NCI-H146 (cell line): Measurements from ENCODE around the gene EMC1.
"Not testable (repeated sequence)": the region's sequence is repeated elsewhere in the genome, so short reads cannot be mapped to it uniquely, and the experiment has no call there.

Experiments used
- DNase-seq: peaks from one replicate; lab custom pipeline; 2025; lab: John Stamatoyannopoulos, UW

EMC1 gene

DNA sequence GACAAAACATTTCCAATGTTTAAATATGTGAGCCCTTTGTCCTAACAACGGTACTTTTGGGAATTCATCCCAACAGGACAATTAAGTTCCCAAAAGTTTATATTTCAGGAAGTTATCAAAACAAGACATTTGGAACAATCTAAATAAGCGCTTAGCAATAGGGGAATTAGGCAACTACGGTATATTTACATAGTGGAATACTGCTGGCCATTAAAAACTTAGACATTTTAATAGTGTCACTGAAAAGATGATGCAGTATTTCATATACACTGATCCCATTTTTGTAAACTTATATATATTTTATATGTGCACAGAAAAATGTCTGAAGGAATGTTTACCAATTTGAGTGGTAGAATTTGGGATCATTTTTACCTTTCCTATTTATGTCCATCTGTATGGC, 62.1 kb downstream of the EMC1 start:
- no peak for DNase-seq

DNA sequence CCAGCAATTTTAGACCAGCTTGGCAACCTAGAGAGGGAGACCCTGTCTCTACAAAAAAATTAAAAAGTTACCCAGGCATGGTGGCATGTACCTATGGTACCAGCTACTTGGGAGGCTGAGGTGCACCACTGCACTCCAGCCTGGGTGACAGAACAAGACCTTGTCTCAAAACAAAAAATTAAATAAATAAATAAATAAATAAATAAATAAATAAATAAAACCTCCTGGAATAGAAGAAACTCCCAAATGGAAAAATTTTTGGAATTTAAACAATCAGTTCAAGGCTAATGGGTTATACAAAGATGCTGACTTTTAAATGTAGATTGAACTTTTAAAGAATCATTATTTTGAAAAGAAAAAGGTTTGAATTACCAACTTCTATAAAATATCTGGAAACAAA, 63.5 kb downstream of the EMC1 start:
- DNase-seq = no peak

DNA sequence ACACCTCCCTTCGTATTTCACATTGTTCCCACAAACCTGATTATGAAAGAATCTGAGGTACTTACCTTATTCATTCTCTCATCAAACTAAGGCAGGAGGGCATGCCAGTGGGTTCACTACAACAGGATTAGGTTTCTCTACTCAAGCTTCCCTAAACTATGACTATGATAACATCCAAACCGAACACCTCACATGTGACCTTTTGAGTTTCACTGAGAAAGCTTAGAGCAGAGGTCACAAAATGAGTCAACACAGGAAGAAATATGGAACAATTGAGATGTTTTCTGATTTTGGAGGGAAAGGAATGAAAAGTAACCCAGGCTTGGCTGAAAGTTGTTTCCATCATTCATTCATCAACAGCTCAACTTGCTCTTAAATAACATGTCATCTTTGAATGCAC, 65.3 kb downstream of the EMC1 start:
- DNase-seq = no peak

DNA sequence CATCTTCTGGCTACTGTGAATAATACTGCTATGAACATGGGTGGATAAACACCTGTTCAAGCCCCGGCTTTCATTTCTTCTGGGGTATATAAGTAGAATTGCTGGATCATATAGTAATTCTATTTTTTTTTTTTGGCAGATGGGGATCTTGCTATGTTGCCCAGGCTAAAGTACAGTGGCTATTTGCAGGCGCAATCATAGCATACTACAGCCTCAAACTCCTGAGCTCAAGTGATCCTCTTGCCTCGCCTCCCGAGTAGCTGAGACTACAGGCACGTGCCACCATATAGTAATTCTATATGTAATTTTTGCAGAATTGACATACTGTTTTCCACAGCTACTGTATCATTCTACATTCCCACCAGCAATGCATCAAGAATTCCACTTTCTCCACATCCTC, 69.1 kb downstream of the EMC1 start:
- DNase-seq = no peak

DNA sequence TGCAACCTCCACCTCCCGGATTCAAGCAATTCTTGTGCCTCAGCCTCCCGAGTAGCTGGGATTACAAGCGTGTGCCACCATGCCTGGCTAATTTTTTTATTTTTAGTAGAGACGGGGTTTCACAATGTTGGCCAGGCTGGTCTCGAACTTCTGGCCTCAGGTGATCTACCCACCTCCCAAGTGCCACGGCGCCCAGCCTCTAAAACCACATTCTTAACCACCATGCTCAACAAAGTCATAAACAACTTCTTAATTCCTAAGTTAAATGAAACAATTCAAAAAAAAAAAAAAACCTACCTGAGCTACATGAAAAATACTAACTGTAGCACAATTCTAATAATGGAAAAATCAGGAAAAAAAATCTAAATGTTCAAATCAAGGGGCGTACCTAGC, 71.1 kb downstream of the EMC1 start:
- DNase-seq = not testable (repeated sequence)

DNA sequence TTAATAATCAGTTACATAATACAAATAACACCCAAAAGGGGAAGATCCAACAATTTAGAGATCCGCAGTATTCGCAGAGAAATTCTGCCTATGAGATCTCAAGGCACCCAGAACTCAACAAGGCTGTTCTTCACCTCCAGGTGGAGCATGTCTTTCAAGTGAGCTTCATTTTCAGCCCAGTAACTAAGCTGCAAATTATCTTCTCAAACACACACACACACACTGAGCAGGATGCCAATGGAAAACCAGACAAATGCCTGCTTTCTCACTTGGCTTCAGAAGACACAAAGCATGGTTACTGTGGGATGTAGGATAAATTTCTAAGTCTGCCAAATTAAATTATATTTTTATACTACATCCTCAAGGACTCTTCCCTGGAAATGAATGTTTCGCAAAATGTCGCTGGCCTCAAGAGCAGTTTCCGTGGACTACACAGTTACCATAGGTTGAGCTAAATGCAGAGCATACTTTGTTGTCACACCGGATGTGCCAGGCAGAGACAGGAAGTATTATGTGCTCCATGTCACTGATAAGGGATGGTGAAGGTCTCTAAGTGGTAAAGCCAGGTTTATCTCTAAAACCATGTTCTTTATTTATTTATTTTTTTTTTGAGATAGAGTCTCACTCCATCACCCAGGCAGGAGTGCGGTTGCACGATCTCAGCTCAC, 71.6 kb downstream of the EMC1 start:
- no peak for DNase-seq

DNA sequence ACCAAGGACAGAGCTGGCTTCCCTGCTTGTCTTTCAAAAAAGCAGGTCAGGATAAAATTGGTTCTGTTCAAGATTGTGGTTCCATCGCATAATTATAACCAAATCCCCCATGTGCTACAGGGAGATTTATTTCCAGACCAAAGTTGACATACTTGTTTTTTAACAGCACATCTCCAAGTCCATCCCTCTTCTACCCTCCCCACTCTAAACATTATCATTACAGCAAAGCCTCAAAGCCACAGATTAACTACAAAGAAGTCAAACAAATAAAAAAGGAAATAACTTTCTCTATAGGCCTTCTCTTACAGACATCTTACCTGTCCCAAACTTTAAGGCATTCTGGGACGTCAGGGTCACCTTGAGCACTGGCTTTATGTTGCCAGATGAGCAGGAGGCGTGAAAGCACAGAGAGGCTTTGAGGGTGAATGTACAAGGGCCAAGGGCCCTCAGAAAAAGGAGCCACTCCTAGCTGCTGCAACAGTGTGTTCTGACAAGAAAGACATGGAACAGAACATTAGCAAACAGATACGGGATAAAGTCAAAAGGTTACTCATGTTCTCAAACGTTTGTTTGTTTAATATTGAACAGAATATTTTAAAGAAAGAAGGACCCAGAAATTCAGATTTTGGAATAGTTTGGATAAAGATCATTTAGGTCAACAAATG, 72.5 kb downstream of the EMC1 start:
- no peak for DNase-seq

DNA sequence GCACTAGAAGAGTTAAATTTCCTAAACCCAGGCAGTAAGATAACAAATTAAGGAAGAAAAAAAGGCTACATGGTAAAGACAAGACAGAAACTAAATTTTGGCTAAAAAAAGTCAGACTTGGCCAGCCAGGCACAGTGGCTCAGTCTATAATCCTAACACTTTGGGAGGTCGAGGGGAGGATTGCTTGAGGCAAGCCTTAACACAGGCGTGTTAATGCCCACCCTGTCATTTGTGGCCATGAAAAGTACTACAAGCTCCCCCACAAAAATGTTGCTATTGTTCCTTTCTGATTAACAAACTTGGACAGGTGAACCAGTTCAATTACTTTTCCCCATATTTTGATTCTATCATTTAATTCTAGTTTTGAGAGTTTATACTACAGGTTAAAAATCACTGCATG, 73.5 kb downstream of the EMC1 start:
- DNase-seq = no peak

DNA sequence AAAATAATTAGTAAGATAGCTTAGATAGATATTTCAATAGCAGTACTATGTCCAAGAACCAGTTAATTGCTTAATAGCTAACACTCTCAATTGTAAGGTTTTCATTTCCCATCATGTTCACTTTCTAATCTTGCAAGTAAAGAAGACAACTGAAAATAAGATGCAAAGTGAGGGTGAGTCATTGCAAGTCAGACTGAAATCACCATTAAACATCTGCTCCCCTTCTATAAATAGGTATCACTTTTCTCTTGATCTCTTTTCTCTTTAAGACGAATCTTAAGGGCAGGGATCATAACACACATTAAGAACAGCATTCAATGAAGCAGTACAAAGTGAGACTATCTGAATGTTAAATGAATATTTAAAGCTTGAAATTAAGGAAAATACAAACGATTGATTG, 81.7 kb downstream of the EMC1 start:
- no peak for DNase-seq

DNA sequence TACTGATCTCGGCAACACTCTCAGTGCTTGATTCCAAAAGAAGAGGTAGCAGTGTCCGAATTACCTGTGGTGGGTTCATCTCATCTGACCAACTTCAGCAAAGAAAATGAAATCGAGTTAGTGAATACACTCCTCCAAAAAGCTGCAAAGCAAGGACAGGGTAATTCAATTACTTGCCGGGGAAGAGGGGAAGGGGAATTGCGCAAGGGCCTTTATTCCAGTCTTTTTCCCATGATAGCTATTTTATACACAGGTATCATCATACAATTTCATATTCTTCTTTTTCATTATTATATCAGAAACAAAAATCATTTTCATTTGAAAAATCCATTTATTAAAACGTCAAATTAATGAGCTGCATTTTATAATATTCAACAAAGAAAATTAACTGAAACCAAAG, 84.2 kb downstream of the EMC1 start:
- DNase-seq = no peak

DNA sequence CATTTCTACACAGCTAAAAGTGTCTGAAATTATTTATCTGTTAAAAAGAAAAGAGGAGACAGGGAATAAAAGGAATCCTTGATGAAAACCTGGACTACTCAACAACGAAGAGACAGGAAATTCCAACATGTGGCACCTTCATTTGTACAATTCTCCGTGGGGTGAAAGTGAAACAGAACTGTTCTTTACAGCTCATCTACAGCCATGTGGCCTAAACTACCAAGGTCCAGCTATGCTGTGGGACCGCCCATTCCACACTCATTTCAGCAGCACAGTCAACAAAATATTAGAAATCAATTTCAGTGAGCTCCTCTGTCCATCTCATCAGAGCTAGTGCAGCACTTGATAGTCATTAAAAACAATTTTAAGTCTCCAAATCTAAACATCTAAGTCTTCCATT, 85.3 kb downstream of the EMC1 start:
- DNase-seq = no peak
